Measurements from ENCODE around the gene DENND1A. TPM values are rescaled to one million over a fixed set of nuclear protein-coding genes. Genes with fewer than 3 reads are reported as not detected.

DENND1A gene
- total RNA-seq, 2 experiments from 2014 or later: 12.2 to 14.5 TPM

DNA sequence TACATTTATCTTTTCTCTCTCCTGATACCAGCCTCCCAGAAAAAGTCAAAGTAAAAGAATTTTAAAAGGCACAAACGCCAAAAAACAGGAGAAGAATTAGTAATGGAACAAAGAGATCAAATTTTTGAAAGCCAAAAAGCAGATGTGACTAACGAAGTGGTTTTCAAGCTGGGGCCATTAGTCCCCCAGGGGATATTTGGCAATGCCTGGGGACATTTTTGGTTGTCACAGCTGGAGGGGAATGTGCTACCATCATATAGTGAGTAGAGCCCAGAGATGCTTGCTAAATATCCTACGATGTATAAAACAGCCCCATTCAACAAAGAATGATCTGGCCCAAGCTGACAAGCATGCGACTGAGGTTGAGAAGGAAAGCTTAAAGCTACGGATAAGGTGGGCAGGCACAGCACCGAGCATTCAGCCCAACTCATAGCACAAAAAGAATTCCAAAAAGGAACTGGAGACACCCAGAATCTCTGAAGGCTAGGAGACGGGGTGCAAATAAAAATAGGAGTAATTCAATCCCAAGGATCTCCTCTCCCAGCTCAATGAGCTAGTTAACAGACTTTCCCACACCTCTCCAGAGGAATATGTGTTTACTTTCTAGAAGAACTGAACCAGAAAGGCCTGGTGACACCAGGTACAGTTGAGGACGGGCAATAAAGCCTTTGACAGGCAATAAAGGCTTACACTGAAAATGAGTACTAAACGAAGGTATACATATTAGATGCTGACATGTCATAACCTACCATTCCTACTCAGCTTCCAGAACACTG lies 269.0 kb downstream of the DENND1A start:
- CTCF ChIA-PET: no interaction called here
- Mint-ChIP-seq H3K36me3 (peaks cover 28% of the 10 kb centered on the region), H3K4me3 (no peak overlapping the region), H3K4me1 (no peaks in the 10 kb centered on the region), H3K9me3 (ENCODE audit: low read depth) (peaks cover 13% of the 10 kb centered on the region), H3K27me3 (no peaks in the 10 kb centered on the region), H3K27ac (no peak overlapping the region)
- no peak for DNase-seq
- no peak for ATAC-seq

DNA sequence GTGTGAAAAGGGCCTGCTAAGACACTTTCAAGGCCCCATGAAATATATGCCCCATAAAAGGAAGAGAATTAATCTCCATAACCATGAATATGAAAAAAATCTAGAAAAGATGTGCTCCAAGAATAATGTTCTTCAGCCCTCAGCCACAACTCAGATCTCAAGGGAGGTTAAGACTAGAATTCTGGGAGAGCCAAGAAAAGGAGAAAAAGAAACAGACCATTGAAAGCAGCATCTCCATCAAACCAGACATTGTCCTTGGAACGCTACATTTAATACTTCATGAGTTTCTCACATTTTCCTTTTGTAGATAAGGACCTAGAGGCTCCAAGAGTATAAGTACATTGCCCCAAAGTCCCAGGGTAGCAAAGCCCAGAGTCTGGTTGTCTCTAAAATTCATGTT lies 270.6 kb downstream of the DENND1A start:
- CTCF ChIA-PET: no interaction called here
- ATAC-seq (no peak), DNase-seq (no peak)
- peaks cover 18% of the 10 kb centered on the region for H3K36me3 Mint-ChIP-seq
- peaks cover 11% of the 10 kb centered on the region for H3K9me3 Mint-ChIP-seq (ENCODE audit: low read depth)
- no peaks in the 10 kb centered on the region for H3K4me1 Mint-ChIP-seq
- H3K27me3 Mint-ChIP-seq: no peaks in the 10 kb centered on the region
- no peak overlapping the region for H3K27ac Mint-ChIP-seq
- H3K4me3 Mint-ChIP-seq: no peak overlapping the region

DNA sequence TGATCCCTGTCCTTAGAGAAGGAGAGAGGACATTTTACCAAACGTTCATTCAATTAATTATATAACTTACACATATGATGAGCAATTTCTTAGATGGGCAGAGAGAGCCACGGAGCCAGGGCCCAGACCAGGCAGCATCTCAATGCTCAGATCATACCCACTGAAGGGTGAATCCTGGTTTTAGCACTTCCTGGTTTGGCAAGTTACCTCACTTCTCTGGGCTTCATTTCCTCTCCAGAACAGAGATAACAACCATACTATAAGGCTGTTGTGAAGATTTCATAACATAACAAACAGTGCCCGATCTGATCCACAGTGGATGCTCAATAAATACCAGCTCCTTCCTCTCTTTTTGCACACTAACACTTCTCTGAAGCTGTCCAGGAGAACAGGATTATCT lies 271.1 kb downstream of the DENND1A start:
- Mint-ChIP-seq H3K4me1 (no peaks in the 10 kb centered on the region), H3K27me3 (no peaks in the 10 kb centered on the region), H3K27ac (no peak overlapping the region), H3K36me3 (peaks cover 16% of the 10 kb centered on the region), H3K9me3 (ENCODE audit: low read depth) (peaks cover 8% of the 10 kb centered on the region), H3K4me3 (no peak overlapping the region)
- CTCF ChIA-PET: no interaction called here
- DNase-seq (no peak), ATAC-seq (no peak)

DNA sequence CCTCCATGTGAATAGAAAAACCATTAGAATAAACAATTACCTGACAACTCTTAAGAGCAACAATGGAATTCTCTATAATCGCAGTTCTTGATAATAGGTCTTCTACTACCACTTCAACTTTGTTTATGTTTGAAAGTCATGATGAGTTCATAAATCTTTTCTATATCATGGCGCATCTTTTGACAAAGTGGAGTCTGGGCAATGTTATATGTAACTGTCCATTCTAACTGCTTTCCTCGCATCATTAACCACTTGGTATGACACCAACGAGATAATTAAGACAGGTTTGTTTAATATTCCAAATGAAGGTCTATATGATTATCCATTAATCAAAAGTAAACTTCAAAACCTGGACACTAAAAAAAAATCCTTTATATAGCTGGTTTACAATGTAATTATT lies 272.0 kb downstream of the DENND1A start:
- no peak overlapping the region for H3K27ac Mint-ChIP-seq
- no peak for ATAC-seq
- no peak overlapping the region for H3K4me3 Mint-ChIP-seq
- peaks cover 13% of the 10 kb centered on the region for H3K36me3 Mint-ChIP-seq
- no peaks in the 10 kb centered on the region for H3K27me3 Mint-ChIP-seq
- CTCF ChIA-PET: no interaction called here
- peaks cover 7% of the 10 kb centered on the region for H3K9me3 Mint-ChIP-seq (ENCODE audit: low read depth)
- H3K4me1 Mint-ChIP-seq: no peaks in the 10 kb centered on the region
- no peak for DNase-seq

DNA sequence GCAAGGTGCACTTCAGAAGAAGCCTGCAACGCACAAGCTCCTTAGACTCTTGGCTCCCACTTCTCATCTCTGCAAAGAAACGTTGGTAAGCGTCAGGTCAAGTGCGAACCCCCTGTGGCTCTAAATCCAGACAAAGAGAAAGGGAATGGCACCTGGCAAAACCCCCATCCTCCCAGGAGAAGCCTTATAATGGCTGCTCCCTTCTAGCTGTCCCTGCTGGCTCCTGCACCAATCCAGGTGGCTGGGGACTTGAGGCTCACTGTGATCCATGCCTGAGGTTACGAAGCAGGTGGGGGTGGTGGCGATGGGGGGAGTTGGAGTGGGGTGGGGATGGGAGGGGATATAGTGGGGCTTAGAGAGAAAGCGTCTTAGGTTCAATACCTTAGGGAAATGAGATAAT lies 272.8 kb downstream of the DENND1A start:
- H3K36me3 Mint-ChIP-seq: peaks cover 8% of the 10 kb centered on the region
- CTCF ChIA-PET: no interaction called here
- H3K4me1 Mint-ChIP-seq: no peaks in the 10 kb centered on the region
- H3K4me3 Mint-ChIP-seq: no peak overlapping the region
- peaks cover 7% of the 10 kb centered on the region for H3K9me3 Mint-ChIP-seq (ENCODE audit: low read depth)
- H3K27ac Mint-ChIP-seq: no peak overlapping the region
- no peak for DNase-seq
- no peak for ATAC-seq
- peaks cover 3% of the 10 kb centered on the region for H3K27me3 Mint-ChIP-seq

DNA sequence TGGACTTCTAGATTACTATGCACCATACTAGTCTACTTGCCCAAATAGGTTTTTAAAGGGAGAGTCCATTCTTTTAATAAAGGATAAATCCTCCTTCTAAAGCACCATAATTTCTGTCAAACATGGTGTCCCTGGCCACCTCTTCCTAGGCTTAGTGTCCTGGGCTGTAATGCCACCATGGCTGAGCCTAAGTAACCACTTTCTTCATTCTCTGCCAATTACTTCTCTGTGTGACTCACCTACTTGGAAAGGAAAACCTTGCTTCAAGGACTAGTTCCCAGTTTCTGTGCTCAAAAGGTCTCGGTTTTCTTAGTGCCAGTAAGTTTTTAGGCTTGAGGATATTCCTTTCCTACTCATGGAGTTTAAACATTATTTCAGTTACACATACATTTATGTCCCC lies 273.4 kb downstream of the DENND1A start:
- Mint-ChIP-seq H3K4me1 (no peaks in the 10 kb centered on the region), H3K27me3 (peaks cover 6% of the 10 kb centered on the region), H3K4me3 (no peak overlapping the region), H3K9me3 (ENCODE audit: low read depth) (peaks cover 2% of the 10 kb centered on the region), H3K36me3 (peaks cover 3% of the 10 kb centered on the region), H3K27ac (no peak overlapping the region)
- ATAC-seq (no peak), DNase-seq (no peak)
- CTCF ChIA-PET: no interaction called here

DNA sequence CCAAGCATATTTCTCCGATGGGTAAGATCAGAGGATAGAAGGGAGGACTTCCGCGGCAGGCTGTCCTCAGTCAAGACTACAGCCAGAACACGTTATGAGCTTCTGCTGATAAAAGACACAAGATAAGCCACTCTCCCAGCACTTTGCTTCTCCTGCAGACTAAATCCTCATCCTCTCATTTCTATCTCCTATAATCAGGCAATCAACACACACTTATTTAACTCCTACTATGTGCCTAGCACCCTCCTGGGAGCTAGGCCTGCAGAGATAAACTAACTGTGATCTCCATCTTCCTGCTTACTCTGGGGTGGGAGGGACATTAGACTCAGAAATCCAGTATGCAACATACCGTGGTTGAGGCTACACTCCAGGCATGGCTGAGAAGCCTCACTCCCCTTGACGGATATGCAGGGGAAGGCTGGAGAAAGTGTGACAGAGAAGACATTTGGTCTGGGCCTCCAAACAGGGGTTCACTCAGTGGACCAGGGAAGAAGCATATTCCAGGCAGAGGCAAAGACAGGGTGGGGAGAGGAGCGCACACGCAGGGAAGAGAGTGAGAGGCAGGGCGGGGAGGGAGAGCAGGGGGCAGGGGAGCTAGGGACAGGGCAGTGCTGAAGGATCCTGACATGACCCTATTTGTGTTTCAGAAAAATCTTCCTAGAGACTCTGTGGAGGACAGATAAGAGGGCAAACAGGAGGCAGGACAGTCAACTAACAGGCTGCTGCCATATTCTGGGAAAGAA lies 274.1 kb downstream of the DENND1A start:
- CTCF ChIA-PET: no interaction called here
- Mint-ChIP-seq H3K4me1 (no peaks in the 10 kb centered on the region), H3K9me3 (ENCODE audit: low read depth) (no peaks in the 10 kb centered on the region), H3K27ac (no peak overlapping the region), H3K36me3 (peaks cover 3% of the 10 kb centered on the region), H3K4me3 (no peak overlapping the region), H3K27me3 (peaks cover 9% of the 10 kb centered on the region)
- no peak for DNase-seq
- no peak for ATAC-seq

DNA sequence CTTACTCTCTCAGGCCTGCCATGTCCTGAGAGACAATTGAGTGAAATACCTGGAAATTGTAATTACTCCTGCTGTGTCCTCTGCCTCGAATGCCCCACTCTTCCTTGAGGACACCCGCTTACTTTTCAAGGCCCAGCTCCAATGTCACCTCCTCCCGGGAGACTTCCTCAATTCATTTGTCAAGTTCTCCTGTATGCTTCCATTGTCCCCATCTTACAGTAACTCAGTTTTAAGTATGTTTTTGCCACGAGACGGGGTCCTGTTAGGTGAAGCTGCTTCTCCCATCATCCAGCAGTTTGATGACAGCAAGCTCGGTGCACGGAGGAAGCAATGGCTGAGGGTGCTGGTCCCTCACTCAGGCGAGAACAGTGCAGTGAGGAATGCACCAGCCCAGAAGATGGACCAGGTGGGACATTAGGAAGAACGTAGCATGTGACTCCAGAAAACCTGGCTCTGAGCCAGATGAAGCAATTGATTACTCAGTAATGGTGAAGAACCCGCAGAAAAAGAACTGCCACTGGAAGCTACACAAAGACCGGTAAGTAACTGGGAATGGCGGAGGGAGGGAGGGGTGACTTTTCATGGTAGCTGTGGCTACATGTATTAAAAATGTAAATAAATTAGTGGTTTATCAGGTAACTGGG lies 274.8 kb downstream of the DENND1A start:
- Mint-ChIP-seq H3K9me3 (ENCODE audit: low read depth) (no peaks in the 10 kb centered on the region), H3K27me3 (peaks cover 9% of the 10 kb centered on the region), H3K27ac (no peak overlapping the region), H3K4me3 (no peak overlapping the region), H3K4me1 (no peaks in the 10 kb centered on the region), H3K36me3 (peaks cover 3% of the 10 kb centered on the region)
- DNase-seq (no peak), ATAC-seq (no peak)
- CTCF ChIA-PET: no interaction called here

DNA sequence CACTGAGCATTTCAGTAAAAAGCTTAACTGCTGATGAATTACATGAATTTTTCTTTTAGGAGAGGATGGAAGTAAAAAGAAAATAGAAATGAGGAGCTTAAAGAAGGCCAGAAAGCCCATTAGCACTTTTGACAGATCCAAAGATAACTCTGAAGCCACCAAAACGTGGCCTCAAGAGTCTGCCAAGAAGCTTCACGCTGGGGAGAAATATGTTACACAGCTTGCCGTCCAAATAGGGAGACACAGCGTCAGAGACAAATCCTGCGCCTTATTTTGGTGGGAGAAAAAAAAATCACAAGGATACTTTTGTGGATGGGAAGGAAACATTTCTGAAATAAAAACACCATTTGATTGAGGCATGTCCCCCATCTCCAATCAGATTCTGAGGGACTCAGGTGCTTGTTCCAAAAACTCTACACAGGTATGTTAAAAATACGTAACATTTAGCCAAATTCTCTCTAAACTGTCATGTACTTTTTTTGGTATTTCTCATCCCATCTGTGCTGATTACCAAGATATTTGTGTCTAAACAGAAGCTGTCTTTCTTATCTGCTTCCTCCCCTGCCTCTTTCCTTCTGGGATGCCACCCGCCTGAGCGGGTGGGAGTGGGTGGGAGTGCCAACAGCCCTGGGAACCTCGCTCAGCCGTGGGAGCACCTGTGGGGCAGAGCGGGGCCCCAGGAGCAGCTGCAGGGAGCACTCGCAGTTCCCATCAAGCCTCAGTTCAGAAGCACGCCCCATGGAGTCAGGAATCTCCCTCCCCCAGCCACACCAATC lies 275.5 kb downstream of the DENND1A start:
- peaks cover 9% of the 10 kb centered on the region for H3K27me3 Mint-ChIP-seq
- DNase-seq: no peak
- H3K4me1 Mint-ChIP-seq: peaks cover 6% of the 10 kb centered on the region
- peaks cover 3% of the 10 kb centered on the region for H3K36me3 Mint-ChIP-seq
- CTCF ChIA-PET: no interaction called here
- no peak overlapping the region for H3K27ac Mint-ChIP-seq
- no peak for ATAC-seq
- H3K4me3 Mint-ChIP-seq: no peak overlapping the region
- H3K9me3 Mint-ChIP-seq (ENCODE audit: low read depth): no peaks in the 10 kb centered on the region

DNA sequence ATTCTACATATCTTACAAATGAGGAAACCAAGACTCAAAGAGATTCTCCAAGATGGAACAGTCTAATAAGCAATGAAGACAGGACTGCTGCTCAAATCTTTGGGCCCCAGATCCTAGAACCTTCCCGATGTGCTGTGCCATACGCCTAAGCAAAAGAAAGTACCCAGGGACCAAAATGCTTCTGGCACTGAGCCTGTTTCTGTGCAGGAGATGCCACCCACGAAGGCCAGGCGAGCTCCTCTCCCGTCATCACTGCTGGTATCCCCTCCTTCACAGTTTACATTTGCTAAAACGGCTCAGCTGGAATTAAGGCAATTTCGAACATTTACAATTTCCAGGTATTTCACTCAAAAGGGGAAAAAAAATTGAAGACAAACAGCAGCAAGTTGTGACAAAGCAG lies 277.5 kb downstream of the DENND1A start:
- Mint-ChIP-seq H3K4me1 (peaks cover 6% of the 10 kb centered on the region), H3K27me3 (peaks cover 10% of the 10 kb centered on the region), H3K36me3 (peaks cover 5% of the 10 kb centered on the region), H3K9me3 (ENCODE audit: low read depth) (no peaks in the 10 kb centered on the region), H3K27ac (no peak overlapping the region), H3K4me3 (no peak overlapping the region)
- ATAC-seq (no peak), DNase-seq (no peak)
- CTCF ChIA-PET: no interaction called here

DNA sequence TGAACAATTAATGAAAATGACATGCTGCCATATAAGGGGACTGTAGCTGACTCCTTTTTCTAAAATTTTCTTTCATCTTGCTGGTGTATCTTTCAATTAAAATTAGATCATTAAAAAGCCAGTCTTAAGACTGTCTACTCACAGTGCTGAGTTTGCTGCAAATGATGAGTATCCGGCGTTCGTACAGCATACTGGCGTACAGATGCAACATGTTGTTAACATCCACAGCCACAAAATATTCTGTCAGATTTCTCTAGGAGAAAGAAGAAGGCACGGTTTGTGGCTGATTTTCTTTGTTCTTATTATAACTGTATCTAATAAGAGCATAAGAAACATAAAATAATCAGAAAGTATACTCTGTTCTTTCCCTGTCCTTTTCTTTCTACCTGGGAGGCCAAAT lies 278.1 kb downstream of the DENND1A start:
- no peak for ATAC-seq
- CTCF ChIA-PET: no interaction called here
- no peak for DNase-seq
- H3K27me3 Mint-ChIP-seq: peaks cover 11% of the 10 kb centered on the region
- H3K4me1 Mint-ChIP-seq: peaks cover 6% of the 10 kb centered on the region
- no peak overlapping the region for H3K27ac Mint-ChIP-seq
- H3K4me3 Mint-ChIP-seq: no peak overlapping the region
- peaks cover 8% of the 10 kb centered on the region for H3K36me3 Mint-ChIP-seq
- no peaks in the 10 kb centered on the region for H3K9me3 Mint-ChIP-seq (ENCODE audit: low read depth)

DNA sequence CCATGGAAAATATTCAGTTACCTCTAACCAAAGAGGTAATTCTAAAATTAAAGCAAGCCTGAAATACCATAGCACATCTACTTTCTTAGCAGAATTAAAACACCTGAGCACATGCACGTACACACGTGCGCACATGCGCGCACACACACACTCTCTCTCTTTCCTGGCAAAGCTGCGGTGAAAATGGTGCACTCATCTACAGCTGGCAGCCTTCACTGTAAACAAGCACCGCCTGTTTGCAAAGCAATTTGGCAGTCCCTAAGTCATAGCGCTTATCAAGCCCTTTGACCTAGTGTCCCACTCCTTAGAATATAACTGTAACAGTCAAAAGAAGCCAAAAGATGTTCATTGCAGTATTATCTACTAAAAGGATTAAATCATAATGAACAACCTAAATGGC lies 278.7 kb downstream of the DENND1A start:
- no peak overlapping the region for H3K27ac Mint-ChIP-seq
- CTCF ChIA-PET: no interaction called here

DNA sequence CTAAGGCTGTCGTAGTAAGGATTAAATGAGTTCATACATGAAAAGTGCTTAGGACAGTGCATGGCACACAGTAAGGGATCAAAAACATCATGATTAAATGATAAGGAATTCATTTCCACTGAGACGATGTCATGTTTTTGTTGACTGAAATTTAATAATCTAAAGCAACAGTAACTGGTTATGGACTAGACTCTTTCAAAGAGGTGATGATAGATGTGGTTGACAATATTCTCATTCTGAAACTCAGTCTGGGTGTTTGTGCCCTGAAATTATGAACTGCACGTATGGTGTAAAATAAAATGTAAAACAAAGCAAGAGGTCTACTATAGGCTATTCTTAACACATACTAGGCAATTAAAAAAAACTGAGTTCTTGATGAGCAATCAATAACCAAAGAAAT lies 280.0 kb downstream of the DENND1A start:
- H3K27me3 Mint-ChIP-seq: peaks cover 13% of the 10 kb centered on the region
- DNase-seq (no peak), ATAC-seq (peak; percentile 75)
- H3K4me3 Mint-ChIP-seq: no peak overlapping the region
- no peak overlapping the region for H3K27ac Mint-ChIP-seq
- H3K36me3 Mint-ChIP-seq: peaks cover 15% of the 10 kb centered on the region
- CTCF ChIA-PET: no interaction called here
- H3K9me3 Mint-ChIP-seq (ENCODE audit: low read depth): no peaks in the 10 kb centered on the region
- H3K4me1 Mint-ChIP-seq: peaks cover 6% of the 10 kb centered on the region

More for the DNA sequence above, 278.7 kb downstream of the DENND1A start:
- no peak for ATAC-seq
- Mint-ChIP-seq H3K4me1 (peaks cover 6% of the 10 kb centered on the region), H3K4me3 (no peak overlapping the region), H3K9me3 (ENCODE audit: low read depth) (no peaks in the 10 kb centered on the region), H3K27me3 (peaks cover 11% of the 10 kb centered on the region), H3K36me3 (peaks cover 12% of the 10 kb centered on the region)
- DNase-seq: no peak
